ENCODE data around the gene MOV10L1.

Gene MOV10L1

GRCh38 chr22:50059881-50060262 is 29.9 kb upstream of the MOV10L1 start:
- DNase-seq: no peak

DNA sequence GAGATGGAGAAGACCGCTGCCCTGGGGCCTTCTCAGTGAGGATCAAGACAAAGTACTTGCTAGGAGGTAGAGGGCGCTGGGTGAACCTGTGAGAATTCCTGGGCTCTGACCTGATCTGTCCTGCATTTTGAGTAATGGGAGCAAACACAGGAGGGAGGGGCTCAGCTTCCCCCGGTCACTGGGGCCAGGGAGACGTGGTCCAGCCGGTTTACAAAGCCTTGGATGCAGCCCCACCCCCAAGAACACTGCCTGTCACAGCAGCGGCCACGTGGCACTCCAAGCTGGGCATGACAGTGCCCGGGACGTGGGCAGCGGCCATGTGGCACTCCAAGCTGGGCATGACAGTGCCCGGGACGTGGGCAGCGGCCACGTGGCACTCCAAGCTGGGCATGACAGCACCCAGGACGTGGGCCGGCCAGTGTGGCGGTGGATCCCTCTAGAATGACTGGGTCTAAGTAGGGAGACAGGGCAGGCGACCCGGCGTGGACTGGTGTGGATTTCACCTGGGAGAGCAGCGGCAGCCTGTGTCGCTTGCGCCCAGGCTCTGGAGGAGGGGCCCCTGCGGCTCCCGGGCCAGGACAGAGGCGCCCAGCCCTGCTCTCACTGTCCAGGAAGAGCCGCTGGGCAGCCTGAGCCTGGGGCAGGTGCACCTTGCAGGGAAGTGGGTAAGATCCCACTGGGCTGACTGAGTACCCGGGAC is 29.2 kb upstream of the MOV10L1 start:
- DNase-seq: no peak

DNA sequence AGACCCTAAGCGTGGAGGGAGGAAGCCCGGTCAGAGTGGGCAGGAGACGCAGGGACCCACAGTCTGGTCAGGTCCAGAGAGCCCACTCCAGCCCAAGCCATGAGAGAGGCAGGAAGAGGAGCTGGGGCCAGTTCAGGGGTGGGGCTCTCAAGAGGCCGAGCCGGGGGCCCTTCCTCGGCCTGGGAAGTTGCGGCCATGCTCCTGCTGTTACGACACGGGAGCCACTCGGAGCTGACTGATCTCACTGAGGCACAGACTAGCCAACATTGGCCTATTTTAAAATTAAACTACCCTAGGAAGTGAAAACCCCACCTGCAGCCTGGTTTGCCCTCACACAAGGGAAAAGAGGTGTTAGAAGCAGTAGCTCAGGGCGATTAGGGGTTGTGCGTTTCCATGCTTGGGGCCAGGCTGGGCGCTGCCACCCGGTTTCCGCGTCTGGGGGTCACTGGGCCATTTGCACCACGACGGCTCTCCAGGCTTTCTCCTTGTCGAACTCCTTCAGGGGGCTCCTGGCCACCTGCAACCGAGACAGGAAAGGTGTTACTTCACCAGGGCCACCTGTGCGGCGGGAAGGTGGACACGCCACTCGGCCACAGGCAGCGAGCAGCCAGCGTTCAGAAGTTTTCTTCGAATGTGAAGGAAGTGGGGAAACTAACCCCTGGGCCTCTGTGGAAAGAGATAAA is 28.5 kb upstream of the MOV10L1 start:
- DNase-seq: no peak

DNA sequence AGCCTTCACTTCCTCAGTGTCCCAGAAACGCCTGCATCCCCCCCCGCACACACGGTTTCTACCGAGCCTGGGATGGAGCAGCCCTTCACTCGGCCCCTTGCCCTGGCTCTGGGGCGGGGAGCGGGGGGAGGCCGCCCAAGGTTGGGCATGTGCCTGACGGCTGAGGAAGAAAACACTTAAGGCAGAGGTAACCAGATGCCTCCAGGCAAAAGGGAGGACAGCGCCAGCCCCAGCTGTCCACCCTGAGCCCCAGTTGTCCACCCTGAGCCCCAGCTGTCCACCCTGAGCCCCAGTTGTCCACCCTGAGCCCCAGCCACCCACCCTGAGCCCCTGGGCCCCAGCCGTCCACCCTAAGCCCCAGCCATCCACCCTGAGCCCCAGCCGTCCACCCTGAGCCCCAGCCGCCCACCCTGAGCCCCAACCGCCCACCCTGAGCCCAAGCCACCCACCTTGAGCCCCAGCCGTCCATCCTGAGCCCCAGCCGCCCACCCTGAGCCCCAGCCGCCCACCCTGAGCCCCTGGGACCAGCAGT is 27.9 kb upstream of the MOV10L1 start:
- no peak for DNase-seq

DNA sequence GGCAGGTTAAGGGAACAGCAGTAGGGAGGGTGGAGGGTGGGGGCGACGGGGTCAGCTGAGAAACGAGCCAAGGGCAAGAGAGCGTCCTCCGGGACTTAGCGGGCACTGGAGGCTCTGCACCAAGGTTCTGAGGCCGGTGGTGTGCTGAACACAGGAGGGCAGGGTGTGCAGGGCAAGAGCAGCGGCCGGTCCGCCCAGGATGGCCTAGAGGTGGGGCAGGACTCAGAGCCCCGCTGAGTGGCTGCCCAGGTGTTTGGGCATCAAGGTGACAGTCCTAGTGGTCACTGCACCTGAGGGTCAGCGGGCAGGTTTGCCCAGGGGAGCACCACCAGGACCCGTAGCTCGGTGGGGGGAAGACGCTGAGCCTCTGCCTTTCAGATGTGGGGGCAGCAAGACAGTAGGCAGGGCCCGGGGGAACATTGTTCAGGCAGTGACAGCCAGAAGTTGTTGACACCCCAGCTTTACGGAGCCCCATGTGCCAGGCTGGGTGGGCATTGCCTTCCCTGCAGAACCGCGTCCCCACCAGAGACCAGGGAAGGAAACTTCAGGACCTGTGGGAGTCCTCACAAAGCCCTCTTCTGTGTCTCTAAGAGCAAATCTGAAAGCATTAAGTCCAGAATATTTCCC is 27.2 kb upstream of the MOV10L1 start:
- no peak for DNase-seq

DNA sequence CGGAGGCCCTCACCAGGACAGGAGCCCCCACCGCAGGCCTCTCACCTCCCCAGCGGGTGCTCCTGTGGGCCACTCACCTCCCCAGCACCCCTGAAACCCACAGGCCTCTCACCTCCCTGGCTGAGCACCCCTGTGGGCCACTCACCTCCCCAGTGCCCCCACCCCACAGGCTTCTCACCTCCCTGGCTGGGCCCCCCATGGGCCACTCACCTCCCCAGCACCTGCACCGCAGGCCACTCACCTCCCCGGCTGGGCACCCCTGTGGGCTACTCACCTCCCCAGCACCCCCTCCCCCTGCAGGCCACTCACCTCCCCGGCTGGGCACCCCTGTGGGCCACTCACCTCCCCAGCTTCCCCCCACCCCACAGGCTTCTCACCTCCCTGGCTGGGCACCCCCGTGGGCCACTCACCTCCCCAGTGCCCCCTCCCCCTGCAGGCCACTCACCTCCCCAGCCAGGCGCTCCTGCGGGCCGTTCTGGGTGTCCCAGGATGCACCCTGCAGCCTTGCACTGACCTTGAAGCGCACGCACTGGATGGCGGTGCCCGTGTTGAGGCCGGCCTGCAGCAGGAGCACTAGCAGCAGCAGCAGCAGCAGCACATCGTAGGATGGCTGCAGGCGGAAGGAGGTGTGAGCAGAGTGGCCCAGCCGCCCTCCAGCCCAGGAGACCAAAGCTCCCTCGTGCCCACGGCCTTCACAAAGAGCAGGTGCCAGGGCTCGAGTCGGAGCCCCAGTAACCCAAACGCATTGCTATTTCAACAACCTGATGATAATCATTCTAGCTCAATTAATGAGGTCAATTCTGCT is 26.0 kb upstream of the MOV10L1 start:
- DNase-seq: no peak

- DNase-seq: no peak
These were observed 25.4 kb upstream of the MOV10L1 start for GRCh38 chr22:50064453-50064852.

GRCh38 chr22:50067244-50067643 is 22.6 kb upstream of the MOV10L1 start:
- no peak for DNase-seq

DNA sequence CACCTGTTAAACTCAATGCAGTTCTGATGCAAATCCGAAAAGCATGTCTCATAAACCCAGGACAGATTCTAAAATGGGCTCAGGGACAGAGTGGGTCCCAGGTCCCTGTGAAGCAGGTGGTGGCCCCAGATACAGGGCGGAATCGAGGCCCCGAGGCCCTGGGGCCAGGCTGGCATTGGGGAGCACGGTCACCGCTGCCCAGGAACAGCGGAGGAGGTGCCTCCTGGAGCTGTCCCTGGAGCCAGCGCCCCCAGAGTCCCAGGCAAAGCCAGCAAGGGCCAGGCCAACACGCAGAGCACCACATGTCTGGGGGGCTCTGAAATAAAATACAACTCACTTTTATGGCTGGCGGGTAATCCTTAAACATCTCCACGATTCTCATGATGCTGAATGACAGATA is 21.7 kb upstream of the MOV10L1 start:
- no peak for DNase-seq

- DNase-seq: no peak
These were observed 19.4 kb upstream of the MOV10L1 start for GRCh38 chr22:50070366-50070765.

DNA sequence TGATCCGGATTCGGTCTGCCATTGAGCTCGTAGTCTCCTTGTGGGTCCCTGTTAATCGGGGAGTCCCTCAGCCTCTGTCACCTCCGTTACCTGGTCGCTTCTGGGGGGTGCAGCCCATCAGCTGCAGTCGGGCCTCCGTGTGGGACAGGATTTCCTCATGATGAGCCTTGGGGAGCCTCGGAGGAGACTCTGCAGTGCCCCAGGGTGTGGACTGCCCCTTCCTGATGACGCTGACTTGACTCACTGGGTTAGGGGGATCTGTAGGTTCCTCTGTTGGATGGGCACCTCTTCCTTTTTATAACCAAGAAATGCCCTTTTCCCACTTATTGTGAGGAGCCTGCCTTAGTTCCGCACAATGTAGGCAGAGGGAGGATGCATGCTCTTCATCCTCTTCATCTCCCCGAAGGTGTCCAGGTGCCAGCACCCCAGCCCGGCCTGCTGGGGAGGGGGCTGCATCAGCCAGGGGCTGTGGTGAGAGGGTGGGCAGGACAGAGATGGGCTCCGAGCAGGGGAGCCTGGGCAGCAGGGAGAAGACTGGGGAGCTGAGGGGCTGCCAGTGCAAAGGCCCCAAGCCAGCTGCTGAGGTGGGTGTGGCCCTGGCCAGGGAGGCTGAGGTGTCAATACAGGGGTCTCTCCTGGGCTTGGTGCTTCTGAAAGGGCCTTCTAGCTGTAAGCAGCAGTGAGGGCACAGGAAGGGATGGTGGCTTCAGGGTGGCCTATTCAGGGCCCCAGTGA is 18.2 kb upstream of the MOV10L1 start:
- DNase-seq: no peak

DNA sequence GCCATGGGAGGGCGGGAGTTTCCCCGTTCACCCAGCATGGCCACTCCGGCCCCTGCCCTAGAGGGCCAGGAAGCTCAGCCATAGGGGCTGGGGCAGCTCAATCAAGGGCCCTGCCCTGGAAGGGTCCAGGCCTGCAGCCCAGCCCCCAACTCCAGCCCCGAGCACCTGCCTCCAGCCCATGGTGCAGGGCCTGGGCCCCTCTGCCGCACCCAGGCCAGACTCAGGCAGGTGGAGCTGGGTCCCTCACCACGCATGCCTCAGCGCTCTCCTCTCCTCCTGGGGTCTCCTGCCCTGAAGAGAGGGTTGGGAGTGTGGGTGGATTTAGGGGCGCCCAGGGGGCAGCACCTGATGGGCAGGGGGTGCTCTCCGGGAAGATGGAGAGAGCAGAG is 17.6 kb upstream of the MOV10L1 start:
- DNase-seq: no peak

DNA sequence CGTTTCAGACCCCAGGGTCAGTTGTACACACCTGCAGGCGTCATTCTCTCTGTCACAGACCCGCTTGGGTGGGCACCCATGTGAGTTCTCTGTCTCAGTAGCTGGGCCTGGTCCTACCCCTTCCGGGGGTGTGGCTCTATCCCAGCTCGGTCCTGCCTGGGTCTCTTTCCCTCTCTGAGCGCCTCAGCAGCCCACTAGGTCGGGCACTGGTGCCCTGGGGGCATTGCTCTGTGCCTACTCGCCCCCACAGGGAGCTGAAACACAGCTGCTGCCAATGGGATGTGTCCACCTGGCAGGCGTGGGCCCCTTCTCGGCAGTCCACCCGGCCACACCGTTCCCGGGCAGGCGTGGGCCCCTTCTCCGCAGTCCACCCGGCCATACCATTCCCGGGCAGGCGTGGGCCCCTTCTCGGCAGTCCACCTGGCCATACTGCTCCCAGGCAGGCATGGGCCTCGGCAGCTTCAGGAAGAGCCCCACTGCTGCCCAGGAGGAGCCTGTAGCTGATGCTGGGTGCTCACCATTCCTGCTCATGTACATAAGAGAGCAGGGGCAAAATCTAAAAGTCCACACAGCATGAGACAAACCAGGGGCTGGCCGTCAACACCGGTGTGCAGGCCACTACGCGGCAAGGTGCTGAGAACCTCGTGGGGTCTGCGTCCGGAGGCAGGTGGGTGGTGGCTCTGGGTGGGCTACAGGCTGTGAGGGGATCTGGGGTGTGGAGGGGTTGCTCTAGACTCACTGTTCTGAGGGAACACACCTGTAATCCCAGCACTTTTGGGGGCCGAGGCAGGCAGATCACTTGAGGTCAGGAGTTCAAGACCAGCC is 16.9 kb upstream of the MOV10L1 start:
- no peak for DNase-seq

DNA sequence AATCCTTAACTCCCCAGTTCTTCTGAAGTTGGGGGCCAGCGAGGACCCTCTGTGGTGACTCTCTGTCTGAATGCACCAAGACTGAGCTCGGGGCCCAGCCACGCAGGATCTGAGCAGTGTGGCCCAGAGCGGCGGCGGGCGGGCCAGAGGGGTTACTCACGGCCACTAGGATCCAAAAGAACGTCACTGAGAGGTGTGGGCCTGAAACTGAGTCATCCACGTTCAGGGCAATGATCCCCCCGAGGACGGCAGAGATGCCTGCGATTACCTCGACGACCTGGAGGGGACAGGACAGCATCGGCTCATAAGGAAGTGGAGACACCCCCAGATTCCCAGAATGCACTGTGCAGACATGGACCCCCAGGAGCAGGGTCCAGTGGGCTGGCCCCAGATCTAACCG is 15.8 kb upstream of the MOV10L1 start:
- DNase-seq: no peak

GRCh38 chr22:50074551-50075530 is 15.0 kb upstream of the MOV10L1 start:
- no peak for DNase-seq

DNA sequence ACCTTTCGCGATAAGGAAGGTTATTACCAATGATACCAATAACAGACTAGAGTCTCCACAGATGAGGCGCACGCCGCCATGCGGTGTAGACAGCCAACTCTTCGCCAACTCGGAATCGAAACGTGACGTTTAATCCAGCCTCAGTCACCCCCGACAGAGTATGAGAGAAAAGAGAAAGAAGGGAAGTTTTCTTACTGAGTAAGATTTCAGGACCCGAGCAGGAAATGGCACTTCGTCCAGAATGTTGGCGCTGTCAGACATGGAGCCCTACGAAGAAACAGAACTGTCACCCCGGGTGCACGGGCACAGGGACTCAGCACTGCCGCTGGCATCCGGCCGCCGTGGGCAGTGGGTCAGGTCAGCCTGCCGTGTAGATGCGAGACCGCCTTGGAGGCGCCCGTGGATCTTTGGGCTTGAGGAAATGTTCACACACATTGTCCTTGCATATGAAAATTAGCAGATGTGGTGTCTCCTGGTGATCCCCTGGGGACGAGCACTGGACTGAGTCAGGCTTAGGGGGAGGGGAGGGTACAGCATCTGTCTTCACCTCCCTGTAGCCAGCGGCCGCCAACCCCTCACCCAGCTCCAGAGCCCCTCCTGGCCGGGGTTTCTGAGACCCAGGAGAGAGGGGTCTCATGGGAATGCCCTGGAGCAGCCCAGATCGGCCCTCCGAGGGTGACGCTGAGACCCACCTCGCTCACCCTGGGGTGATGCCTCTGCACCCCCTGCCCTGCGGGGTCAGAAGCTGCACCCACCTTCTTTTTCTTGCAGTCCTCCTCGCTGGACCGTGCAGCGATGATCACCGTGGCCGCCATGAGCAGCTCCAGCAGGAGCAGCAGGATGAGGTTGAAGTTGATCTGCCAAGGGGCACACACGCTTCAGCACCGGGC is 12.9 kb upstream of the MOV10L1 start:
- no peak for DNase-seq

DNA sequence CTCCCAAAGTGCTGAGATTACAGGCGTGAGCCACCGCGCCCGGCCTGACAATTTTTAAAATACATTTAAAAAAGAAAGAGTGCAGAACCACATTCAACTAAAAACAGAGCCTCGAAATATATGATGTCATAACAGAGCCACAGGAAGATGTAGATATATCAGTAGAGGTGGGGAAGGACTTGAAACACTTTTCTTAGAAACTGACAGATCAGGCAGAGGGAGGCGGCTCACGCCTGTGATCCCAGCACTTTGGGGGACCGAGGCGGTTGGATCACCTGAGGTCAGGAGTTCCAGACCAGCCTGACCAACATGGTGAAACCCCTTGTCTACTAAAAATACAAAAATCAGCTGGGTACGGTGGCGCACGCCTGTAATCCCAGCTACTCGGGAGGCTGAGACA is 11.6 kb upstream of the MOV10L1 start:
- no peak for DNase-seq

DNA sequence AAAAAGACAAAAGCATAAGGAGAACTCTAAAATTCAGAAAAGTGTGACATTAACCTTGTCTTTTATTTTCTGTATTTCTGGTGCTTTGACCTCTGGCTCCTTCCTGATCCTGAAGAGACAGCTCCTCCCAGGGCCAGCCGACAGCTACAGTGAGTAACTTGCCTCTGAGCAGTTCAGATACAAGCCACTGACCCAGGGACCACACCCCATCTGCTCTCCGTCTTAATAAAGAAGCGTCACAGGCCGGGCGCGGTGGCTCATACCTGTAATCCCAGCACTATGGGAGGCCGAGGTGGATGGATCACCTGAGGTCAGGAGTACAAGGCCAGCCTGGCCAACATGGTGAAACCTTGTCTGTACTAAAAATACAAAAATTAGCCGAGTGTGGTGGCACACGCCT is 11.0 kb upstream of the MOV10L1 start:
- no peak for DNase-seq

DNA sequence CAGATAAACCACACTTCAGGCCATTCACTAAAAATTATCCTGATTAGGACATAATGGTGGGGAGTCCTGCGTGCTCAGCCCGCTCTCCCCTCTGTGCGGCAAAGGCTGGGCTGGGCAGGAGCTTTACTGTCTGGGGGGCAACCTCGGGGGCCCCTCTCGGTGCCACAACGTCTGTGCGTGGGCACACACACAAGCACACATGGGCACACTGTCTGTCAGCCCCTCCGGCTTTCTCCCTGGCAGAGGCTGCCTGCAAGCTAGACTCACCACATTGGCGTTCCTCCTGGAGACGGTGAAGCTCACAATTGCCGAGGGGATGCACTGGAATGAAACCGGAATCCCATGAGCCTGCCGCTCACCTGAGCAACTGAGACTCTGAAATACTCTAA is 9.7 kb upstream of the MOV10L1 start:
- no peak for DNase-seq
